Testis (tissue), 3 donors: ENCODE data around the gene PRKG1. TPM values are rescaled to one million over a fixed set of nuclear protein-coding genes. Genes with fewer than 3 reads are reported as not detected.

Experiments used
- DNase-seq: peaks from one replicate; pipeline ENCODE4 v3.0.0-alpha.2; 2019
- H3K27ac ChIP-seq, 2 donors: fragments of 200-600 bp; sonication (generic); one replicate each; pipeline ENCODE4 v1.5.1; 2019
- H3K27me3 ChIP-seq: fragments of 200-600 bp; sonication (generic); one replicate; pipeline ENCODE4 v1.5.1; 2019
- H3K36me3 ChIP-seq: fragments of 200-600 bp; sonication (generic); one replicate; pipeline ENCODE4 v1.5.1; 2017; ENCODE audit warnings: low read depth; ENCODE audit errors: missing control alignments
- H3K4me1 ChIP-seq: fragments of 200-600 bp; sonication (generic); one replicate; pipeline ENCODE4 v1.5.1; 2019
- H3K4me3 ChIP-seq, 2 donors: fragments of 200-600 bp; sonication (generic); one replicate each; pipeline ENCODE4 v1.5.1; 2017 to 2019
- H3K9me3 ChIP-seq: fragments of 200-600 bp; sonication (generic); one replicate; pipeline ENCODE4 v1.5.1; 2017
- CTCF ChIP-seq, 3 experiments: fragments of 450-650 bp in 2 of 3; fragments of 200-600 bp in 1 of 3; sonication (generic) in 1 of 3; IDR thresholded peaks; one replicate each; pipeline ENCODE4 v1.5.1; 2016 to 2019; ENCODE audit warnings: antibody characterized with exemption in 3 of 3, mild to moderate bottlenecking in 2 of 3, moderate library complexity in 1 of 3
- POLR2A ChIP-seq: fragments of 450-650 bp; IDR thresholded peaks from one replicate; pipeline ENCODE4 v1.6.1; 2017; ENCODE audit warnings: antibody characterized with exemption, mild to moderate bottlenecking, moderate library complexity
- WGBS, 2 donors: methylation state at CpG; one replicate each; pipeline ENCODE4 v1.1.5; 2018; 5-methylcytosine and 5-hydroxymethylcytosine counted together
- intact Hi-C: fragments of 100-400 bp; cut with DNase I; formaldehyde crosslinking; loops from one replicate; pipeline ENCODE4 v1.15.1; 2023; ENCODE audit warnings: low total_unique reads
- polyA plus RNA-seq: library from polyadenylated mRNA; stranded (reverse); fragments of 350-450 nt; fragmentation: Illumina TruSeq; extraction: RNeasy Lipid Tissue Mini Kit (QIAGEN cat#74804); gene quantifications from one replicate; pipeline ENCODE4 v1.2.3, GENCODE V29; 2014; ENCODE audit warnings: low read depth, low replicate concordance; ENCODE audit not compliant: insufficient read depth
- total RNA-seq, 2 donors: library from RNA; depleted of rRNA; stranded (reverse); fragments of >200 nt; gene quantifications; one replicate each; pipeline ENCODE4 v1.2.3, GENCODE V29; 2016

Gene PRKG1
- total and polyA plus RNA-seq, 3 donors from 2014 or later = 6.3 to 15.3 (median 12.5) TPM

GRCh38 chr10:51910596-51910995 is 836.3 kb downstream of the PRKG1 start:
- H3K4me1 ChIP-seq = peaks cover 8% of the 10 kb centered on the region

GRCh38 chr10:51911723-51912122 is 837.4 kb downstream of the PRKG1 start:
- TF ChIP-seq CTCF (IDR thresholded peaks at IDR 0.05) (no peak), POLR2A (no peak)
- no peak overlapping the region for H3K4me3 ChIP-seq
- DNase-seq = no peak
- no peaks in the 10 kb centered on the region for H3K36me3 ChIP-seq
- peaks cover 8% of the 10 kb centered on the region for H3K4me1 ChIP-seq
- no peak overlapping the region for H3K27ac ChIP-seq
- intact Hi-C loops = no loop called here
- no peaks in the 10 kb centered on the region for H3K9me3 ChIP-seq
- H3K27me3 ChIP-seq = no peaks in the 10 kb centered on the region
- 44 to 58% methylated on average over 2 of the region's 2 CpGs for WGBS, 2 donors

More at GRCh38 chr10:51910596-51910995, 836.3 kb downstream of the PRKG1 start:
- no peak for TF ChIP-seq POLR2A
- TF ChIP-seq CTCF (IDR thresholded peaks at IDR 0.05) = no peak
- DNase-seq = no peak
- no peaks in the 10 kb centered on the region for H3K9me3 ChIP-seq
- no peaks in the 10 kb centered on the region for H3K27me3 ChIP-seq
- WGBS, 2 donors = 67 to 69% methylated on average over 3 of the region's 3 CpGs
- intact Hi-C loops = no loop called here
- no peak overlapping the region for H3K27ac ChIP-seq
- no peaks in the 10 kb centered on the region for H3K36me3 ChIP-seq
- H3K4me3 ChIP-seq = no peak overlapping the region

GRCh38 chr10:51915031-51915542 is 840.8 kb downstream of the PRKG1 start:
- H3K4me1 ChIP-seq = peaks cover 22% of the 10 kb centered on the region
- no peaks in the 10 kb centered on the region for H3K36me3 ChIP-seq
- peak overlapping the region in 1 of 2 donors; percentile 0 for H3K27ac ChIP-seq
- intact Hi-C loops = no loop called here
- no peaks in the 10 kb centered on the region for H3K9me3 ChIP-seq
- no peak for DNase-seq
- TF ChIP-seq POLR2A (no peak), CTCF (IDR thresholded peaks at IDR 0.05) (no peak)
- no peak overlapping the region for H3K4me3 ChIP-seq
- H3K27me3 ChIP-seq = no peaks in the 10 kb centered on the region
- 67 to 88% methylated on average over 1 of the region's 1 CpG for WGBS, 2 donors

- TF ChIP-seq POLR2A (no peak), CTCF (IDR thresholded peaks at IDR 0.05) (no peak)
- H3K27ac ChIP-seq = peak overlapping the region in 1 of 2 donors; percentile 64
- H3K36me3 ChIP-seq = no peaks in the 10 kb centered on the region
- no peaks in the 10 kb centered on the region for H3K9me3 ChIP-seq
- no peak overlapping the region for H3K4me3 ChIP-seq
- WGBS, 2 donors = 52 to 53% methylated on average over 2 of the region's 2 CpGs
- peaks cover 17% of the 10 kb centered on the region for H3K4me1 ChIP-seq
- no peak for DNase-seq
- intact Hi-C loops = no loop called here
- no peaks in the 10 kb centered on the region for H3K27me3 ChIP-seq
Observed at GRCh38 chr10:51918440-51918839, 844.2 kb downstream of the PRKG1 start.

GRCh38 chr10:51918884-51919325 is 844.6 kb downstream of the PRKG1 start:
- Histone ChIP-seq H3K36me3 (no peaks in the 10 kb centered on the region), H3K4me3 (no peak overlapping the region), H3K4me1 (peaks cover 17% of the 10 kb centered on the region), H3K9me3 (no peaks in the 10 kb centered on the region), H3K27ac (peak overlapping the region in 1 of 2 donors; percentile 64), H3K27me3 (no peaks in the 10 kb centered on the region)
- TF ChIP-seq POLR2A = no peak
- no peak for TF ChIP-seq CTCF (IDR thresholded peaks at IDR 0.05)
- WGBS, 2 donors = 29 to 32% methylated on average over 5 of the region's 5 CpGs
- intact Hi-C loops = no loop called here
- DNase-seq = peak; percentile 24
